NCI-H2227 treated with DMSO at 0.1 percent for 48 hours (cell line): ENCODE measurements around the gene SUN1.
"Not testable (repeated sequence)": the region's sequence is repeated elsewhere in the genome, so short reads cannot be mapped to it uniquely, and the experiment has no call there.

Experiments
- DNase-seq: peaks from one replicate; lab custom pipeline; 2025; lab: John Stamatoyannopoulos, UW

Gene SUN1

DNA sequence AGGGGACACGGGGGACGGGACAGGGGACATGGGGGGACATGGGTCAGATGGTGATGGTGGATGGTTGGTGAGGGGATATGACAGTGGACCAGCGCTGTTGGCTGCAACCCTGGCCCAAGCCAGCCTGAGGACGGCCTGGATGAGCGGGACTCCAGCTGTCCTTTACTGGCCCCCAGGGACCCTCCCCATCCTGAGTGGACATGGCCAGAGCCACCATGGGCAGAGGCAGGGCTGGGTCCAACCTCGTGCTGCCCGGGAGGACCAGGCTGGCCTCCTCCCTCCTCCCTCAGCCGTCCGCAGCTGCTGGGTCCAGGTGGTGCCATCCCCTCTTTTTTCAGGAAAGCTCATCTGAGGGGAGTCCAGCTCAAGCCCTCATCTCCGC, 74.5 kb downstream of the SUN1 start:
- no peak for DNase-seq

DNA sequence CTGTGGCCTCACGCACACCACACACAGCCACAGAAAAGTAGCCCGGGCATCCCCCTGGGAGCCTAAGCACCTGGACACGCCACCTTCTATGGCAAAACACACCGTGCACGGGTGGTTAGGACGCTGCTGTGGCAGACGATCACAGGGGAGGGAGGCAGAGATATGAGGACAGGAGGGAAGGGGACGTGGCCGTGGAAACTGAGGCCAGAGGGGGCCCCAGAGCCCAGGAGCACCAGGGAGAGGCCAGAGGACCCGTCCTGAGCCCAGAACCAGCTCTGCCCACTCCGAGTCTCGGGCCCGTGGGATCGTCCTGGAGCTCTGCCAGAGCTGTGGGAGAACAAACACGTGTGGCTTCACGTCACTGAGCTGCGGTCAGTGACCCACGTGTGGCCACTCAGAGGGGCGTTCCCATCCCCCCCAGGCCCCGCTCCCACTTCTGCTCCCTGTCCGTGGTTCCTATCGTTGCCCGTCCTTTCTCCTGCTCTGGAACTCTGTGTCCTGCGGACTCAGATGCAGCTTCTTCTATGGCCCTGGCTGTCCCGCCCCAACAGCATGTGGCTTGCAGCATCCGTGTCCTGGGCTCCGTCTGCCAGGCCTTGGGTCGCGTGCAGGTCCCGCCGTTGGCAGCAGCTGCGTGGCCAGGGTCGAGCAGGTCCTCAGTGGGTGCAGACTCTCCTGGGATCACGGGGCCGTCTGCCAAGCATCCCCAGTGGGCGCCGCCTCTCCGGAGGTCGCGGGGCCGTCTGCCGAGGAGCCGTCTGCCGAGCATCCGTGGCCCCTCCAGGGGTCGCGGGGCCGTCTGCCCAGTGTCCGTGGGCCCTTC, 75.1 kb downstream of the SUN1 start:
- no peak for DNase-seq

DNA sequence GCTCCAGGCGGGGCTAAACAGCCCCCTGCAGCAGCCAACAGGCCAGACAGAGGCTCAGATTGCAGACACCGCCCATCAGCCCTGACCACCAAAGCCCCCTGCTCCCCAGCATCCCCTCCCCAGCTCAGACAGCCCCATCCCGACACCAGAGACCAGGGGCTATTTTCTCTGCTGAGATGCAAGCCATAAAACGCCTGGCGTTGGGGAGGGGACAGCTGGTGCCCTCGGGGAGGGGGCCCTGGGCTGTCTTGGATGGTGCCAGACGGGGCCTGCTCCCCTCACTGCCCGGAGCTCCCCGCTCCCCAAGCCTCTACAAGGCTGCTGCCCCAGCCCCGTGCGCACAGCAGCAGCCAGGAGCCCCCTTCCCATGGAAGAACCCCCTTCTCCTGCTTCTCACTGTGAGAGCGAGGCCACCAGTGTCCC, 75.9 kb downstream of the SUN1 start:
- DNase-seq = no peak

DNA sequence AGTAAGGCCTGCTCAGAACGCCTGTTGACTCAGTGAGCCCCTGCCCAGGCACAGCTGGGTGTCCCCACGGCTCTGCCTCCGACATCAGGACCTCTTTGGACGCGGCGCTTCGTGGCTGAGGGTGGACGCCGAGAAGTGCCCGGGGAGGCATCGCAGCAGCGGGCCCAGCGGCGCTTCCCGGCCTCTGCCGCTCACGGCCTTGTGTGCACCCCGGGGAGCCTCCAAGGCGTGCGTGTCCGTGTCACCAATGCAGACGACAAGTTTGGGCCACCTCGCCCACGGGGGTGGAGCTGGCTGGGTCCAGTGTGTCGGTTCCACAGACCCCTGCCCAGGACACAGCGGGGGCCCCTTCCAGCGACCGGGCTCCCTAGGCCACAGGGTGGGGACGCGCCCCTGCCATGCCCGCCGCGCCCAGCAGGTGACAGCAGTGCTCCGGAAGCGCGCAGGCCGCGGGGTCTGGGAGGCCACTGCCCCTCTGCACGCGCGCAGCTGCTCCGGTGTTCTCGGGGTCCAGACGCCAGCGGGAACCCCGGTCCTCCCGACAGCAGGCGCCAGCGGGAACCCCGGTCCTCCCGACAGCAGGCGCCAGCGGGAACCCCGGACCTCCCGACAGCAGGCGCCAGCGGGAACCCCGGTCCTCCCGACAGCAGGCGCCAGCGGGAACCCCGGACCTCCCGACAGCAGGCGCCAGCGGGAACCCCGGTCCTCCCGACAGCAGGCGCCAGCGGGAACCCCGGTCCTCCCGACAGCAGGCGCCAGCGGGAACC, 76.5 kb downstream of the SUN1 start:
- DNase-seq = not testable (repeated sequence)

DNA sequence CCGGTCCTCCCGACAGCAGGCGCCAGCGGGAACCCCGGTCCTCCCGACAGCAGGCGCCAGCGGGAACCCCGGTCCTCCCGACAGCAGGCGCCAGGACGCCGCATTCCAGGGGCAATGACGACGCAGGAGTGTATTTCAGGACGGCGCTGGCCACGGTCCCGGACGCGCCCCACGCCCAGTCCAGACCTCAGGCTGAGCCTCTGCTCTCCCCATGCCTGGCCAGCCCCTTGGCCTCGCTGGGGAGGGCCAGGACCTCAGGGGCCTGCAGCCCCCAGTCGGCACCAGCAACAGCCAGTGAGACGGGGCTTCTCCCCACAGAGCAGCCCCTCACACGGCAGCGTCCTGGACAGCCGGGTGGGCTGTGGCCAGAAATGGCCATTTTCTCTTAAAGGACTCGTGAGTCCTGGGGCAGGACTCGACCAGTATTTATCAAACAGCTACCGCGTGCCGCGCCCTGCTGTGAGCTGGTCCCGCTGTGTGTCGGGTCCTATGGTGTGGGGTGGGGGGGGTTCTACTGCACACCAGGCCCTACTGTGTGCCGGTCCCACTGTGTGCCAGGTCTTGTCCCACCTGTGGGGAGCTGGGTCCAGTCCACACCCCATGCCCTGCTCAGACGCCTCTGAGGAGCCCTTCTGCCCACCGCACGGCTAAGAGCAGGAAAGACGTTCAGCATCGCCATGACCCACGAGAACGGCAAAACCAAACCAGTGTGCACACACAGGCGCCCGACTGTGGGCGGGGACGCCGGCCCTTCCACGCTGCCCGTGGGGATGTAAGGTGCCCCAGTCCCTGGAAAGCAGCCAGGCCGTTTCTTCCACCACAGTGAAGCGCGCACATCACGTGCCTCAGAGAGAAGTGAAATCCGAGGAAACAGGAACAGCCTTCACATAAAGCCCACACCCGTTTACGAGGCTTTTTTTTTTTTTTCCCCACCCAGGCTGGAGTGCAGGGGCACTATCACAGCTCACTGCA, 77.4 kb downstream of the SUN1 start:
- DNase-seq = no peak

DNA sequence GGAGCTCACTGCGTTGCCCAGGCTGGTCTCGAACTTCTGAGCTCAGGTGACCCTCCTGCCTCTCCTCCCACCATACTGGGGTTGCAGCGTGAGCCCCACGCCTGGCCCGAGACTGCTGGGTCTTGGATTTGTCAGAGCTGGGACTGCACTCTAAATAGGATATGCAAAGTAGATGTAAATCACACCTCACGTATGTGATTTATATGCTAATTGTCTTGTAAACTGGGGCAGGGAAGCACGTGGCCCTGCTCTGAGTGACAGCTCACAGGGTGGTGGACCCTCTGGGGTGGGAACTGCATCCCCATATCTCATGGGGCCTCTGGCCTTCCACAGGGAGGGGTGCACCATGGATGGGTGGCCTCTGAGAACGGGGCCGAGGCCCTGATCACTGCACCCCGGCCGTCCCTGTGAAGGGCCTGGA, 78.2 kb downstream of the SUN1 start:
- no peak for DNase-seq

DNA sequence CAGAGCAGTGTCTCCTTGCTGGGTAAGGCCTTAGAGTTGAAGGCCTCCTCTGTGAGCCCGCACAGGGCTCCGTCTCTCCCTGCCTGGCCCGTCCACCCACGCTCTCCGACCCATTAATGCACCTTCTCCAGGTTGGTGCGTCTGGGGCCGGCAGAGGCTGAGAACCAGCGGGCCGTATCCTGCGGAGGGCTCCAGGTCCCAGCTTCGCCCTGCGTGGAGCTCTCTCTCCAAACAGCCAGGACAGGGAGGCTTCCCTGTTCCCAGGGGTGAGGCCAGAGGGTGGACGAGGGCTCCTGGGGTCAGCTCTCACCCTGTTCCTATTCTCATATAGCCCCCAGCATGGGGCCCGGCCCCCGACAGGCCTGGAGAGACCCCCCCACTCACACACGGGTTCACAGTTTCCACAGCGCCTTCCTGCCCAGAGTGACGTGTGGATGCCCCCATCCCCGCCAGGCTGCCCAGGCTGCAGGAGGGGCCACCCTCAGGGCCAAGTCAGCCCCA, 78.7 kb downstream of the SUN1 start:
- no peak for DNase-seq

DNA sequence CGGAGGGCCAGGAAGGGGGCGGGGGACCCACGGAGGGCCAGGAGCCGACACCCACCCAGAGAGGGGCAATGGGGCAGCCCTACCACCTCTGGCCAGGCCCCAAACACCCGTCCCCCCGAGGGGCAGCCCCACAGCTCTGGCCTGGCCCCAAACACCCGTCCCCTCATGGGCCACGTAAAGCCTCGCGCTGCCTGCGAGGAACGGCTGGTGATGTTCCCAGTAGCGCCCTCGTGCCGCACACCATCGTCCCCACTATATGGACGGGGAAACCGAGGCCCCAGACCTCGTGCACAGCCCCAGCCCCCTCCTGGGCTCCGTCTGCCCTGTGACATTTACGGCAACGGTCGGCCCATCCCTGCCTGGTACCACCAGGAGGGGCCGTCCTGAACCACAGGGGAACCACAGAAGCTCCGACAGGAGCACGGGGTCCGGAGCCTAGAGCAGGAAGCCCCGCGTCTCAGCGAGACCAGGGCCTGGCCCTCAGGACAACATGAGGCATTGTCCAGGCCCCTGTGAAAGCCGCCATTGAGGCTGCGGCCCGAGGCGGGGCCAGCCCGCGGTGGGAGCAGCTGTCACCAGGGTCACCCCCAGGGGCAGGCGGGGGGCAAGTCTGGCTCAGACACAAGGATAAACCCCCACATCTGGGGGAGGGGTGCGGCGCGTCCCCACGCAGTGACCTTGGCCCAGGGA, 79.7 kb downstream of the SUN1 start:
- no peak for DNase-seq

DNA sequence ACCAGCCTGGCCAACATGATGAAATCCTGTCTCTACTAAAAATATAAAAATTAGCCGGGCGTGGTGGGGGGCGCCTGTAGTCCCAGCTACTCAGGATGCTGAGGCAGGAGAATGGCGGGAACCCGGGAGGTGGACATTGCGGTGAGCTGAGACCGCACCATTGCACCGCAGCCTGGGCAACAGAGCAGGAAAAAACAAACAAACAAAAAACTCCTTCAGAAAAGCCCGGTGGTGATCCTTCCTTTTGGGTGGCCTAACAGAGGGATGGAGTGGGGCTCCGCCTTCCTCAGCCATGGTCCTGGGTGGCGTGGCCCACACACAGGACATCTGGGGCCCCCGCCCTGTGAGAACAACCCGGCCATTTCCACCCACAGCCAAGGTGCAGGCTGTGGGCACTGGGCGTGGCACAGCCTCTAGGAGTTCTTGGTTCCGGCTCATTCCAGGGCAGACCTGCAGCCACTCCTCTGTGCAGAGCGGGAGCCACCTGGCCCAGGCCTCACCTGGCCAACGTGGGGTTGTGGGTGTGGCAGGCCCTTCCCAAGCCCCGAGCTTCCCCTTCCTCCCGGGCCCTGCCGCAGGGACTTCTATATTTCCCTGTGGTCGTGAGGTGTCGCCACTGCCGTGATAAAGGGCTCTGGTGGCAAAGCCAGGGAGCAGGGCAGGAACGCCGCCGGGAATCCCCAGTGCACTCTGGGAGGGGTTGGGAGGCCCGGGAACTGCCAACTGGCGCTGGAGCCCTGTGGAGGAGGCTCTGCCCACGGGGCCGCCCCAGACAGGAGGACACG, 81.7 kb downstream of the SUN1 start:
- no peak for DNase-seq

DNA sequence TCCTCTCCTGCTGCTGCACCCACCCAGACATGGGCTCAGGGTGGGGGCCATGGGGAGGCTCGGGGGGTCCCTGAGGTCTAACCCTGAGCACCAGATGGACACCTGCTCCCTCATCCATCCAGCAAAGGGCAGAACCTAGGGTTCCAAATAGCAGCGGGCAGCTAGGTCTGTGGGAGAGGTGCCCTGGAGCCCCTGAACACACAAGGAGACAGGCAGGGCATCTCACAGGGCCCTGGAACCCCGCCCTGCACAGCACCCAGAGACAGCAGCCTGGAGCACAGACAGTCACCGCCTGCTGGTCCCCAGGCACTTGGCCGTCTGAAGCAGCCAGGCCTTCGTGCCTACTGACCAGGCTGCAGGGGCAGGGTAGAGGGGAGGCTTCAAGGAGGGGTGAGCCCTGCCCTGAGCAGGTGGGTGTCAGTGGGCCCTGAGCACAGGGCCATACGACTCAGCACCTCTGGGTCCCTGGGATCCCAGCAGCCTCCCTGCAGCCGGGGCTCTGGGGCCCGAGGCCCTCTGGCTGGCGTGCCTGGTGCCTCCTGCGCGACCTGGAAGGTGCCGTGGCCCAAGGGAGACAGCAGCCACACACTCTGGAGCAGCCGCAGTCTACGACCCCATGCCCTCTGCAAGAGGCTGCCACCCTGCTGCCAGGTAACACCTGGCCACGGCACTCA, 82.4 kb downstream of the SUN1 start:
- DNase-seq = no peak

DNA sequence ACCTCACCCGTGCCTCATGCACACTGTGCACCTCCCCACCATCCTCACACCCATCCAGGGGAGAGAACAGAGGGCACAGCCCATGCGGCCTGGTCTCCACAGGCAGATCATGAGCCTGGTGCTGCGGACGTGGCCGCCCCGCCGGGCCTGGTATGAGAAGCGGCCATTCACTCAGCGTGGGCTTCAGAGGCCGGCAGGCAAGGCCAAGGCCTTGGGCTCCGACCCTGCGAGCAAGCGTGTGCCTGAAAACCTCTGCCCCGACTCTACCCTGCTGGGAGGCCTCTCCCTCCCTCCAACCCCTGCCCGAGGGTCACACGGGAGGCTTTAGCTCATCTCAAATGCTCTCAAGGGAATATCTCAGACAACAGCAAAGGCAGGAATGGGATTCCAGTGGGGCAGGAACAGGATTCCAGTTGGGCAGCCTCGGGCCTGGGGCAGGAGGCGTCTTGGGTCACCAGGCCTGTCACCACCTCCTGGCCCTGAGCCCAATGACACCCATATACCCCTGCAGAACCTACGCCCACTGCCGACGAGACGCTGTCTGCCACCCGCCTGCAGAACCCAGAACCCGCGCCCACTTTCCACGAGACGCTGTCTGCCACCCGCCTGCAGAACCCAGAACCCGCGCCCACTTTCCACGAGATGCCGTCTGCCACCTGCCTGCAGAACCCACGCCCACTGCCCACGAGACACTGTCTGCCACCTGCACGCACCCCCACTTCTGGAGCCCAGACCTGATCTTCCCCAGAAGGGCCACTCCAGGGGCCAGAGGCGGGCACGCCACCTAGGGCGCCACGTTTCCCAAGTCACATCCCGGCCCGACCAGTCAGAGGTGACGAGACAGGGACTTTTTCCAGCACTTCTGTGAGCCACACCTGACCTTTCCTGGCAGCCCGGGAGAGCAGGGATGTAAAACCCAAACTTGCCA, 83.3 kb downstream of the SUN1 start:
- DNase-seq = no peak

DNA sequence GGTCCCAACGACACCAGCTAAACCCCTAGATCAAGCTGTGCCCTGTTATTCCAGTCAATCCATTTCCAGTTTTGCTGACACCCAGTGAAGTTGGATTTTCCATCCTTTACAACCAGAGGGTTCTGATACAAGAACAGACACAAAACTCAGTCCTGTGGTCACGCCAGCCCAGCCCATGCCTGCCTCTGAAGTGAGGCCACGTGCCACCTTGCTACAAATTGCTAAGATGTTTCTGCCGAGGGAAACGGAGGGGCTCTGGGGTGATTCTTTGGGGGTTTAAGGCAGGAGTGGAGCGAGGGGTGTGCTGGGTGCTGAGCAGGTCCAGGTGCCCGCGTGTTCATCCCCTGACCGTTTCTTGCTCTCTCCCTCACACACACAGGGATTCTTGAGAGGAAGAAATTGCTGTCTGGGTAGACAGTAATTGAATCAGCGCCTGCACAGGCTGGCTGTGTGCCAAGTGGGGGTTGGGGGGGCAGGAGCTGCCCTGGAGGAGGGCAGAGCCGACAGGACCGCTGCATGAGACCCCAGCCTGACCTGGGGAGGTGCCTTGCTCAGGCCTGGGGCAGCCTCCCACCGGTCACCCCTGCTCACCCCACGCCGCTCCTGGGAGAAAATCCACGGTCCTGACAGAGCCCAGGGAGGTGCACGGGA, 84.1 kb downstream of the SUN1 start:
- peak; percentile 28 for DNase-seq

DNA sequence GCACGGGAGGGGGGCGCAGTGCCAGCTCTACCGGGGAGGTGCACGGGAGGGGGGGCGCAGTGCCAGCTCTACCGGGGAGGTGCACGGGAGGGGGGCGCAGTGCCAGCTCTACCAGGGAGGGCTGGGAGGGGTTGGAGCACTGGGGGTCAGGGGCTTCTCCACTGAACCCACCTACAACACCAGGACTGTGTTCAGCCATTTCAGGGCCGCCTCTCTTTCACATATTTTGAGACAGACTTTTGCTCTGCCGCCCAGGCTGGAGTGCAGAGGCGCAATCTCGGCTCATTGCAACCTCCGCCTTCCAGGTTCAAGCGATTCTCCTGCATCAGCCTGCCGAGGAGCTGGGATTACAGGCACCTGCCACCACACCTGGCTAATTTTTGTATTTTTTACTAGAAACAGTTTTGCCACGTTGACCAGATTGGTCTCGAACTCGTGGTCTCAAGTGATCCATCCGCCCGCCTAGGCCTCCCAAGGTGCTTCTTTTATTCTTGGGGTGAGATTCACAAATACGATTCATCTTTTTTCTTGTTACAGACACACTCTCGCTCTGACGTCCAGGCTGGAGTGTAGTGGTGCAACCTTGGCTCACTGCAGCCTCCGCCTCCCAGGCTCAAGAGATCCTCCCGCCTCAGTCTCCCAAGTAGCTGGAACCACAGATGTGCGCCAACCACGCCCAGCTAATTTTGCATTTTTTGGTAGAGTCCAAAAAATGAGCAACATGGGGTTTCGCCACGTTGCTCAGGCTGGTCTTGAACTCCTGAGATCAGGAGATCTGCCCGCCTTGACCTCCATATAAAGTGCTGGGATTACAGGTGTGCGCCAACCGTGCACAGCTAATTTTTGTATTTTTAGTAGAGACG, 85.2 kb downstream of the SUN1 start:
- DNase-seq = no peak

DNA sequence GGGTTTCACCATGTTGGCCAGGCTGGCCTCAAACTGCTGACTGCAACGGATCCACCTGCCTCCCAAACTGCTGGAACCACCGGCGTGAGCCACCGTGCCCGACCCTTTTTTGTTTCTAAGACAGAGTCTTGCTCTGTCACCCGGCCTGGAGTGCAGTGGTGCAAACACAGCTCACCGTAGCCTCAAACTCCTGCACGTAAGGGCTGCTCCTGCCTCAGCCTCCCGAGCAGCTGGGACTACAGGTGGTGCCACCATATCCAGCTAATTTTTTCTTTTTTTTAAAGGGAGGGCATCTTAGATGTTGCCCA, 85.8 kb downstream of the SUN1 start:
- DNase-seq = no peak

DNA sequence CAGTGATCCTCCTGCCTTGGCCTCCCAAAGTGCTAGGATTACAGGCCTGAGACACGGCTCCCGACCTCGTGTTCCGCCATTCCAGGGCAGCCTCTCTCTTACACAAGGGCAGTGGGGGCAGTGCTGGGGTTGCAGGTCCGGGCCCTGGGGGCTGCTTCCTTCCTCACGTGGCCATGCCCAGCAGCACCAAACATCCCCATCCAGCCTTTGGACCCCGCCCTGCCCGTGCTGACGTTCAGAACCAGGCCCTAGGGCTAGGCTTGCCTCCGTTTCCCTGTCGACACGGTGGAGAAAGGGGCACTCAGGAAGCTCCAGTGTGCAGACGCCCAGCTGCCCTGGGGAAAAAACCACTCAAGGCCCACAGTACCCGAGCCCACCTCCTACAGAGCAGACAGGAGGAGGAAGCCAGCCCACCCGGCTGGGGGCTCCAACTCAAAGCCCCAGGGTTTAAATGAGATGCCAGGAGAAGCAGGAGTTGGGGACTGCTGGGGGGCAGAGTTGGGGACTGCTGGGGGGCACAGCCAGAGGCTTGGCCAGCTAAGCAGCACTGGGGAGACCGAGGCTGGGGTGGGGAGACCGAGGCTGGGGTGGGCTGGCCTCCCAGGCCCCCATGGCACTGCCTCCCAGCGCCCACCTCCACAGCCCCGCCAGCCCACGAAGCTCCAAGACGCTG, 86.3 kb downstream of the SUN1 start:
- no peak for DNase-seq

DNA sequence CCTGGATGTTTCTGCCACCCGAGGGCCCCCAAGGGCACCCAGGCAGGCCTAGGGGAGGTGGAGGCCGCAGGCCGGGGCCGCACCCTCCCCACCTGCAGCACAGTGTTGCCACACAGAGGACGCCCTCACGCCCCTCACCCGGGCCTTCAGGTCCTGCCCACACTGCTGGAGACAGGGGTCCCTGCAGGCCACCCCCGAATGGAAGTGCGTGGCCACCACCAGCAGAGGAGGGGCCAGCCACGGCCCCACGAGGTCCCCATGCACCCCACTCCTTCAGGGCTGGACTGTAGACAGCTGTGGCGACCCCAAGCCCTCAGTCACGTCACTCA, 86.8 kb downstream of the SUN1 start:
- no peak for DNase-seq

DNA sequence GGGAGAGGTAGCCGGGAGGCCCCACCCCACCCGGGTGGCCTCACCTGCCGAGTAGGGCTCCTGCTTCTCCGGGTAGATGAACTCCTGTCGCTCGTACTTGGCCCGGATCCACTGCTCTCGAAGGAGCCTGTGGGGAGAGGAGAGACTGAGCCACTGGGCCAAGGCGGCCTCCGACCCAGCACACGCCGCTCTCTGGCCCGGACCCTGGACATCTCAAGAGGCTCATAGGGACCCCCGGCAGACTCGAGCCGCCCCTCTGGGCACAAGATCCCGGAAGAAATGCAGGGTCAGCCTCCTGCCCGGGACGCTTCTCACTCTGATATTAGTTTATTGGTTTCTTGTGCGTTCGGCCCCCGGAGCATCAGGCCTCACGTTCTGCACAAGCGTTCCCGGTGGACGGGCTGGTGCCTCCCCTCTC, 87.7 kb downstream of the SUN1 start:
- no peak for DNase-seq
